ENCODE data around the gene SMOC1.

SMOC1 gene

GRCh38 chr14:69865701-69866365 lies 13.4 kb upstream of the SMOC1 start:
- DNase-seq = no peak

DNA sequence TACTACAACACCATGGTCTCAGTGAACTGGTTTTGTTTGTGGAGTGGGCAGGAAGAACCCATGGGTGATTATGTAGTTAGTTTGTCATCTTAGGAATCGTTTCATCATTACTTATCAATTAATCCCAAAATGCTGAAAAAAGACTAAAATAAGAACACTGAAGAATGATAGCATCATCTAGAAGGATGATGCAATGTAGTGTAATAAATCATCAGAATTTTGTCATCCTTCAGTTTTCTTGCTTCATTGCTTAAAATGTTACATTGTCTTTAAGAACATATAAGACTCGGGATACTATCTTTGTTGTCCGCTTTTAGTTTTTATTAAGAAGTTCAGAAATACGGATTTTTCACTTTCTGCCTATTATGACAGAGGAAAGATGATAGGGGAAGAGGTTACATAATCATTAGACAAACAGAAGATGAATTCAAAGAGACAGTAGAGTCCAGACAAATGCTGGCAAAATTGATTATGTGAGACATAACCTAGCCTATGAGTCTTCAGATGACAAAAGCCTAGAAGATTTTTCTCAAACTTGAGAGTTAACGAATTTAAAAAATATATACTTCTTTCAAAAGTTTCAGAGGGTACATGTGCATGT lies 10.8 kb upstream of the SMOC1 start:
- no peak for DNase-seq

GRCh38 chr14:69870613-69871012 lies 8.6 kb upstream of the SMOC1 start:
- no peak for DNase-seq

DNA sequence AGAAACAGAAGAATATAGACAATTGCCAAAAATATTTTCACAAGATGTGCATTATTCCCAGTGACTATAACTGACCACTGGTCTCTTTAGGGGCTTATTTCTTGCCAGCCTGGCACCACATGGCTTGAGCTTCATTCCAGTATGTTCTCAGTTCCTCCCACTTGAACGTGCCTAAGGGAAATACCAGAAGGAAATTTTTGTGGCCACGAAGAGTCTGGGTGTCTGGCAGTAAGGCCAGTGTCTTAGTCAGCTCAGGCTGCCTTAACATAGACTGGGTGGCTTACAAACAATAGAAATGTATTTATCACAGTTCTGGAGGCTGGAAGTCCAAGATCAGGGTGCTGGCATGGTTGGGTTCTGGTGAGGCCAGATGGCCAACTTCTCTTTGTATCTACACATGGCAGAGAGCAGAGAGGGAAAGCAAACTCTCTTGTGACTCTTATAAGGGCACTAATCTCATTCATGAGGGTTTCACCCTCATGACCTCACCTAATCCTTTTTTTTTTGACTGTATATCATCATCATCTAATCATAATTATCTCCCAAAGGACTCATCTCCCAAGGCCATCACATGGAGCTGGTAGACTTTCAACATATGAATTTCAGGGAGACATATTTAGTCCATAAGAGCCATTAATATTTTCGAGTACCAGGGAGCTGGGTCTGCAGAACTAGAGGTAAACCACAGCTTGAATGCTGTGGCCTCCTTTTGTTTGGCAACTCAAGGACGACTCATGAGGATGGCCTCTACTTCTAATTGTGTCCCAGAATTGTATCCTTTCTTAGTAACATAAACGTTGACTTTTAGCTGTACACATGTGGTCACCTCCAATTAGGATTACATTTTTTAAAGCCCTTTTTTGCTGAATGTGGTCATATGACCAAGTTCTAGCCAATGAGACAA lies 5.1 kb upstream of the SMOC1 start:
- no peak for DNase-seq

DNA sequence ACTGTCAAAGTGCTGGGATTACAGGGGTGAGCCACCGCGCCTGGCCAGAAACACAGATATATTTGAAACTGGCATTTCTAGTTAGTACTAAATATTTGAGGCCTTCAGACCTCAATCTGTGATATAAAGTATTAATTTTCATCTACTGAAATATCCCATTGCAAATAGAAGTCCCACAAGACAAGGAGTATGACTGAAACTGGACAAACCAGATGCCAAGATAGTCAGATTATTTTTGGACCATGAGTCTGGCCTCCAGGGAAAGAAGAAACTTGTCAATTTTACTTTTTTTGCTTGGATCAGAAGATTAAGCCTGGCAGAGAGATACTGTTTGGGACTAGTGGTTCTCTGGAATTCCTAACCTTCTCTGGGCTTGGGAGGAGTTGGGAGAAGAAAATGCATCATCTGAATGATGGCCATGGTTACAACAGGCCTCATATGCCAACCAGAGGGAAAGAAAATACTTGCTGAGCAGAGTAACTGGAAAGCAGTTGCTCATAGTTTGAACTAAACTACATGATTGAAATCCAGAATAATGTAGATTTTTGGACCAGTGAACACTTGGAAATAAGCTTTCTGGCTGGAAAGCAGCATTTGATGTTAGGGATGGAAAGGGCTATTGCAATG lies 2.9 kb upstream of the SMOC1 start:
- no peak for DNase-seq

DNA sequence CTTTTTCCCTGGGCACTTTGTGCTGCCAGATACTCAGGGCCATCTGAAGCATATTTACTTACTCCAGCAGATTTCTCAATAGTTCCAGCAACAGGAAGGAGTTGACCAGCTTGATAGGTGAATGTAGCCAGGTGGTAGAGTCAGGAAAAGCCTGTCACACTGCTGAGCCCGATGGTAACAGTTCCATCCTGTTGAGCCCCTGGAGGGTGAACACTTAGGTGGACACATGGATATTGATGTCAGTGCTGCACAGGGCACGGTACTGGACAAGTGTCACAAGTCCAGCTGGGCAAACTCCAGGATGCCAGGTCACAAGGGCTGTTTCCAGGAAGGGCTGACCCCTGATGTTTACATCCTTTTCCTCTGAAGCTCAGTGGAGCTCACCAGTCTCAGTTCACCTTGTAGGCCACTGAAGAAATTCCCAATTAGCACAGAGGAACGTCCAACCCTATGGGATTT lies 2.3 kb upstream of the SMOC1 start:
- DNase-seq = no peak

DNA sequence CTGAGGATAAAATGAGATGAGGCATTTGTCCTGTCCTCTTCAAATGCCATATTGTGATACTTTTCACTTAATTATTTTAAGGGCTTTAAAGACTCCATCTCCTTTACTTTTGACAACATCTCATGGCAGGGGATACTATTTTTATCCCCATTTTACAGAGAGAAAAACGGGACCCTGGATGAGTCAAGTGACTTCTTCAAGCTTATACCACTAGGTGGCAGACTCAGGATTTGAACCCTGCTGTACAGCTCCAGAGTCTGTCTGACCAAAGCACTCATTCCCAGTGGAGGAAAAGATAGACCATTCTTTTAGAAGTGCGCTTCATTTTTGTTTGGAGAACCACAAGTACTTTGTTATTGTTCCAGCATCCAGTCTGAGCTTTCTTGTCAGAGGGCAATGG lies 1.7 kb upstream of the SMOC1 start:
- no peak for DNase-seq

DNA sequence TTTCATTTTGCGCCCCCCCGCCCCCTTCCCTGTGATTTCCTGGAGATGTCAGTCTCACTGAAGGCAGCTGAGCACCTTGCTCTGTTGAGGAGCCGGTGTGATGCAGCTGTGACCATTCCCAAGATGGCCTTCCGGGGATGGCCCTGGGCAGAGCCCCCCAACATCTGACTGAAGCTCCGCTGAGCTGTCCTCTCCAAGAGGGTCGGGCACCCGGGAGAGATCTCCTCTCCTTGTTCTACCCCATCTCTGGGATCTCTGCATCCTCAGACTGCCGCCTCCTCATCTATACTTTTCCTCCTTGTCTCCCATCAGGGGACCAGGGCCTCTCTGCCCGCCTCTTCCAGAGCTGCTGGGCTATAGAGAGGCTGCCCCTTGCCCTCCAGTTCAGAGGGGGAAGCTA lies 965 bp upstream of the SMOC1 start:
- DNase-seq = no peak

GRCh38 chr14:69880044-69880487 lies 850 bp downstream of the SMOC1 start:
- no peak for DNase-seq

DNA sequence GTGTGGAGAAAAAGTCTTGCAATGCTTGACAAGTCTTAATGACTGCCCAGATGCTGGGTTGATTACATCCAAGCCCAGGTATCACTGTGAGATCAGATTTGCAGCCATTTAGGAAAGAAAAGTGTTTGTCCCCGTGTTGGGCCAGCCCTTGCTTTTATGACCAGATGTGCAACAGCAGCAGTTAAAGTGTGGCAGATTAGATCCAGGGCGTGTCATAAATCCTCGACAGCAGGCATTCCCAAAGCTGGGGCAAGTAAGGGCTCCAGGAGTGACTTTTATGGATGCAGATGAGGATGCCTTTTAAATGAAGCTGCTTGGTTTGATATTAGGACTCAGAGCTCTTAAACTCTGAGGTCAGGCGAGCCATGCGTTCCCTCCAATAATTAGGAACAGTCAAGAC lies 1.7 kb downstream of the SMOC1 start:
- no peak for DNase-seq

DNA sequence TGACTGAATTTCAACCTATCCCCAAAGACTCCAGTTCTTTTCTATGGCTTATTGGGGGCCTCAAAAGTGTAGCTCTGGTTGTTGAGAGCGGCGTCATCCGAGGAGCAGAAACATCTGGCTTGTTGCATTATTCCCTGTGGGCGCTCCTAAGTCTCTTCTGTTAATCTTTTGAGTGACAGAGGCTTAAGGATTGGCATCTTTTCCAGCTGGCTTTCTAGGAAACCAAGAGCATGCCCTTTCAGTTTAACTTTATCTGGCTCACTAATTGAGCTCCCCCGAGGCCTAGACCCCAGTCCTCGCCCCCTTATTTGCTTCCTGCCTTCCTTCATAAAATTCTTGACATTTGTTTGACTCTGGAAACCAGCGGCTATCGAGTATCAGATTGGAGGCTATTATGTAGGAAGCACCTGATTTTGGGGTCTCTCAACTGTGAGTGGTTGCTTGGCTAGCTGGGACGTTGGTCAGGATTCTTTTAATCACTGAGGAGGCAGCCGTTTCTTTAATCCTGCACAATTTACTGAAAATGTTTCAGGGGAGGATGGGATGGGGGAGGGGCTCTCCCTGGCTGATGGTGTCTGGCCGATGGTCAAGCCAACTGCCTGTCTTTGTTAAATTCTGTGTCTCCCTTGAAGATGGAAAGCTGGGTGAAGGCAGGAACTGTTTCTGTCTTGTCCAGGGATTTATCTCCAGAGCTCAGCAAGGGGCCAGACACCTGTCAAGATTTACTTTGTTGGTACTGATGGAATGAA lies 3.1 kb downstream of the SMOC1 start:
- DNase-seq = no peak

DNA sequence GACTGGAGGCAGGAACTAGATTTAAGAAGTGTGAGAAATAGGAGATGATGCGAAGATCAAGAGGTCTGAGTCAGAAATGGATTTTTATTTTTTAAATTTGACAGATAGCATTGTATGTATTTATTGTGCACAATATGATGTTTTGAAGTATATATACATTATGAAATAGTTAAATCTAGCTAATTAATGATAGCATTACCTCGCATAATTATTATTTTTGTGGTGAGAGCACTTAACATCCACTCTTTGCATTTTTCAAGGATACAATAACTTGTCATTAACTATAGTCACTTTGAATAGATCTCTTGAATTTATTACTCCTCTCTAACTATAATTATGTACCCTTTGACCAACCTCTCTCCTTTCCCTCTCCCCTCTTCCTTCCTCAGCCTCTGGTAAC lies 3.7 kb downstream of the SMOC1 start:
- DNase-seq = no peak

DNA sequence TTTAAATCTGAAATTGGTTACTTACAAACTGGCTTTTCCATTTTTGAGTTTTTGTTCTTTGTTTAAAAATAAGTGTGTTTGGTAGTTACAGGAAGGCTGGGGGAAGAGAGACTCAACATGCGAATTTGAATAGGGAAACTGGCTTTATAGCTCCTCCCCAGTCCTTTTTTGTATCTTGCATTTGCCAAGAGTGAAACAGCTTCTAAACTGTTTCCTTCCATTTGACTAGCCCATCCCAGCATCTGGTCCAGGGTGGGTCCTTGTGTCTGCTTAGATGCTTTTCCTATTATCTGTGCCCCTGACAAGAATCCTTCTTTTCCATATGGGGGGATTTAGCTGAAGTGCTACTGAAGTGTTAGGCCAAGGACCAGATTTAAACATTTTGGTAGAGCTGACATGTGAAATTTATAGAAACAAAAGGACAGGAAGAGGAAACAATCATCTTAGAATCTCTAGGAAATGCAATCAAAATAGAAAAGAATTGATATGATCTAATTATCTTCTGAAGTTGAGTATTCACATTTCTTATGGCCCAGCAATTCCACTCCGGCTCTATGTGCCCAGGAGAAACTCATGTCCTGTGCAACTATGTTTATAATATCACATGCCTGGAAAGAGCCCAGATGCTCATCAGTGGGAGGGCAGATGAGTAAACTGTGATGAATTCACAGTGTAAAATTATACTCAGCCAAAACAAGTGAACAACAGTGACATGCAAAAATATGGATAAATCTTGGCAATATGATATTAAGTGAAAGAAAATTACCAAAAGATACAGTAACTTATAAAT lies 7.4 kb downstream of the SMOC1 start:
- DNase-seq = no peak

GRCh38 chr14:69887740-69888657 lies 8.8 kb downstream of the SMOC1 start:
- no peak for DNase-seq

DNA sequence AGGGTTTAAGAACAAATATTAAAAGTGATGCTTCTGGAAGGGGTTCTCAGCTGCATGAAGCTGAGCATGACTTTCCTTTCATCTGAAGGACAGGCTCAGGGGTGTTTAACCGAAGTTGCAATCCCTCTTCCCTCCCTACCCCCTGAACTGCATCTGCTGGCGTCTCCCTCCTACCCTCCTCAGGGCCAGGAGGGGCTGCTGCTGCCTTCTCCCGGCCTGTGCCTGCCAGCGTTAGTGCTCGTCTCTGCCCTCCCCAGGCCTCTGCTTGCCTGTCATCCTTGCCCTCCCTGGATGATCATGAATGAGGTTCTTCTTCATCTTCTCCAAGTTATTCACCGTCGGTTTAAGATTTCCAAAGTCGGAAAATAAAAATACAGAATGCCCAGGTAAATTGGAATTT lies 12.2 kb downstream of the SMOC1 start:
- no peak for DNase-seq

- no peak for DNase-seq
These were observed 15.9 kb downstream of the SMOC1 start for GRCh38 chr14:69895109-69895508.

DNA sequence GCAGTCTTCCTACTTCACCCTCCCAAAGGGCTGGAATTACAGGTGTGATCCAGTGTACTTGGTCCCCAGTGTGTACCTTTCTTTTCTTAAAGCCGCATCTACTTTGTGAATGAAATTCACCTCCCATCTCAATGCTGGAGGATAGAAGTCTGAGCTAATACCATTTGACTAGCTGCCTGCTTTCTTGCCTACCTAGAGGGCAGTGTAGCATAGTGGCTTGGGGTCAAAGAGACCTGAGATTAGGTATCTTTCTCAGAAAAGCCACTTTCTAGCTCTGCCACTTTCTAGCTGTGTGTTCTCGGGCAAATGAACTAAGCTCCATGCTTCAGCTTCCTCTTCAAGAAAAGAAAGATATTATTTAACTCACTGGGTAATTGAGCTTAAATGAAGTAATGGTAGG lies 16.9 kb downstream of the SMOC1 start:
- no peak for DNase-seq

- DNase-seq = no peak
These were observed 17.8 kb downstream of the SMOC1 start for GRCh38 chr14:69896972-69897371.

- no peak for DNase-seq
These were observed 21.4 kb downstream of the SMOC1 start for GRCh38 chr14:69900603-69901002.

DNA sequence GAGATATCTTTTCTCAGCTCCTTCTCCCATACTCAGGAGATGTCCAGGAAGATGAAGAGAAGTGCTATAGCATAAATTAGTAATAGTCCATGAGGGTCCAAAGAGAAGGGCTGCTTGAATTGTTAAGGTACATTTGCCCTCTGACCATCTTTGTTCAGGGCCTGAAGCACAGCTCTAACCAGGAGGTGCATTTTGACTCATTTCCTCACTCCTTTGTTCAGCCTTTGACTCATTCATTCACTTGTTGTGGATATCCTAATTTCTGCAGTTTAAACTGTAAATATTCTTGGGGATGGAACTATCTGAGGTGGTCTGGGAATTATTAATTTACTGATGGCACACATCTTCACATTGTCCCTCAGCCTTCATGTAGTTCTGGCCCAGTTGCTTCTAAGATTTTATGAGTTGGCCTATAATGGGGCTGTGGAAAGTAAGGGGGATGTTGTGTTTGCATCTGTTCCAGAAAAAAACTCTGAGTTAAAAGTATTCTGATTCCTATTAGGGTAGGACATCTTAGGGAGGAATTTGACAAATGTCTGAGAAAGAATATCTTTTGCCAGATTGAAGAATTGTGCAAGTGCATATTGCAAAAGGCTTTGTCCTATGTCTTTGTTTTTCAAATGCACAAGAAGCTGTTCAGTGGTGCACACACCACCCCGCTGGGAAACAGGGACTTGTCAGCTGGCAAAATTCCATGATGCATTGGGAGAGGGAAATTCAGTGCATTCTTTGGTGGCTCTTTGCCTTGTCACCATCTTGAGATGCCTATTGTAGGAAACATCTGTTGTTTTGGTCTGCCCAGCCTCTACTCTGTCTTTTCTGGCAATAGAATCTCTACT lies 22.1 kb downstream of the SMOC1 start:
- no peak for DNase-seq

Data from KG1 (cell line).